Heart left ventricle (tissue), 16 donors: ENCODE measurements around the gene LPAR4. TPM values are rescaled to one million over a fixed set of nuclear protein-coding genes. Genes with fewer than 3 reads are reported as not detected.

ENCODE experiments used
- ATAC-seq, 4 donors: fragments of 200-7000 bp; cut with Tn5 transposase; one replicate each; pipeline ENCODE4 v1.9.1; 2020 to 2022; ENCODE audit warnings: moderate library complexity in 4 of 4, mild to moderate bottlenecking in 3 of 4, moderate number of reproducible peaks in 1 of 4
- DNase-seq, 5 donors: peaks; one replicate each; pipeline ENCODE4 v3.0.0-alpha.2; 2020
- H3K27ac ChIP-seq, 12 donors: fragments of 200-600 bp; sonication (generic) in 4 of 12; one replicate each; pipeline versions ENCODE4 v1.5.0 to v1.8.0; 2016 to 2022; ENCODE audit warnings: mild to moderate bottlenecking in 2 of 12
- H3K27me3 ChIP-seq, 9 donors: fragments of 200-600 bp; sonication (generic) in 2 of 9; one replicate each; pipeline versions ENCODE4 v1.5.1 to v1.8.0; 2016 to 2022; ENCODE audit warnings: mild to moderate bottlenecking in 3 of 9
- H3K36me3 ChIP-seq, 9 donors: fragments of 200-600 bp; sonication (generic) in 2 of 9; one replicate each; pipeline versions ENCODE4 v1.5.0 to v1.8.0; 2018 to 2022; ENCODE audit warnings: mild to moderate bottlenecking in 2 of 9
- H3K4me1 ChIP-seq, 12 donors: fragments of 200-600 bp; sonication (generic) in 4 of 12; one replicate each; pipeline versions ENCODE4 v1.5.0 to v1.8.0; 2016 to 2022; ENCODE audit warnings: mild to moderate bottlenecking in 3 of 12
- H3K4me3 ChIP-seq, 12 donors: fragments of 200-600 bp; sonication (generic) in 4 of 12; one replicate each; pipeline versions ENCODE4 v1.5.0 to v1.8.0; 2017 to 2022; ENCODE audit warnings: mild to moderate bottlenecking in 9 of 12, moderate library complexity in 4 of 12
- H3K9me3 ChIP-seq, 12 donors: fragments of 200-600 bp; sonication (generic) in 4 of 12; one replicate each; pipeline versions ENCODE4 v1.5.0 to v1.8.0; 2016 to 2022; ENCODE audit warnings: mild to moderate bottlenecking in 1 of 12
- CTCF ChIP-seq, 12 donors: fragments of 200-600 bp; sonication (generic) in 4 of 12; IDR thresholded peaks; one replicate each; pipeline versions ENCODE4 v1.5.0 to v1.8.0; 2018 to 2022; ENCODE audit warnings: antibody characterized with exemption in 12 of 12, mild to moderate bottlenecking in 5 of 12
- POLR2A ChIP-seq, 2 donors: fragments of 450-650 bp; IDR thresholded peaks; one replicate each; pipeline ENCODE4 v1.6.1; 2017; ENCODE audit warnings: antibody characterized with exemption in 2 of 2, mild to moderate bottlenecking in 2 of 2, moderate library complexity in 2 of 2
- WGBS, 4 donors: extraction: QIAGEN DNeasy Blood & Tissue Kit in 2 of 4; methylation state at CpG; one replicate each; pipeline versions ENCODE4 v1.1.5 to v1.1.7; 2013 to 2018; 5-methylcytosine and 5-hydroxymethylcytosine counted together
- intact Hi-C, 10 donors: fragments of 100-400 bp; cut with DNase I; formaldehyde crosslinking; loops; one replicate each; pipeline versions ENCODE4 v1.11.1 to v1.14.2; 2022
- long read RNA-seq, 3 donors: library from polyadenylated mRNA; unstranded; transcript quantifications; one replicate each; pipeline ENCODE4 v2.0.0, GENCODE V29; 2020 to 2021
- polyA plus RNA-seq, 2 donors: library from polyadenylated mRNA; stranded (reverse); fragments of 200-250 nt; gene quantifications; one replicate each; pipeline ENCODE4 v1.2.3, GENCODE V29; 2013
- total RNA-seq, 9 donors: library from RNA; depleted of rRNA in 2 of 9; stranded (reverse); fragments of >200 nt in 2 of 9; fragmentation: NEBNext Ultra II Directional in 3 of 9; extraction: Animal tissue kit (Norgen Biotek cat#: 25700) in 3 of 9; gene quantifications; one replicate each; pipeline versions ENCODE4 v1.1.0 to v1.2.4, GENCODE V29; 2016 to 2023
- donor health status: ischemic (EF 13 %, LVEDD 7.1; RV severe dilation, severe dysfunction).
- donor health status: healthy with polysubstance abuse.
- donor health status: DM: no; HTN: yes; CAD: no.
- donor health status: DM: no; HTN: no; CAD: no.
- donor health status: ischemic (EF 25% LVEDD 6.9; RV normal size, moderate dysfunction).
- donor health status: ischemic (EF 25% LVEDD 5.7; RV mildly dilated, moderate dysfunction).
- donor health status: healthy.
- donor health status: DM: yes; HTN: yes; CAD: no.
- donor health status: ischemic (EF 35%, LVEDD 5.7; RV mildly dilated, moderate dysfunction).
- donor health status: nonischemic (EF 11% LVEDD 7.7; RV severe dilation, severe dysfunction).
- donor health status: DM: yes; HTN: yes; CAD: no.
- donor health status: PGD.
- donor health status: ischemic (EF 29% LVEDD 5.4; RV normal size, mild dysfunction).
- donor health status: nonischemic (EF 23%, LVEDD 6.1; RV moderate dilation, normal function).

The LPAR4 gene
- total RNA-seq (under 1 TPM in 5 of 9 donors, not detected in 4; 0.16 to 0.52 (median 0.23) TPM), polyA plus RNA-seq (under 1 TPM; 0.21 to 0.30 TPM)
- long read RNA-seq, donor 1, result 0 reads
- long read RNA-seq, donor 2, result 0 reads
- long read RNA-seq, donor 3, result 0 reads

GRCh38 chrX:78747489-78747888 lies at the start of gene LPAR4:
LPAR4 (plus strand) TSS chrX:78747720; CDS start chrX:78754870, 7,150 bp downstream.
- H3K36me3 ChIP-seq, result no peaks in the 10 kb centered on the region
- TF ChIP-seq POLR2A (IDR thresholded peaks at IDR 0.05) (no peak), CTCF (IDR thresholded peaks at IDR 0.05) (no peak)
- DNase-seq (peak in 2 of 5 donors; percentile 6 to 17), ATAC-seq (peak in 2 of 4 donors; percentile 53 to 62)
- peak within 1 kb of the TSS in 1 of 12 donors; percentile 9 for H3K27ac ChIP-seq
- peaks cover 0 to 9% (median 0%) of the 10 kb centered on the region in 12 donors for H3K4me1 ChIP-seq
- H3K27me3 ChIP-seq, result peaks cover 0 to 5% (median 0%) of the 10 kb centered on the region in 9 donors
- WGBS, 4 donors, result 10 to 29% (median 18%) methylated on average over 9 of the region's 9 CpGs
- H3K9me3 ChIP-seq, result no peaks in the 10 kb centered on the region
- H3K4me3 ChIP-seq, result peak within 1 kb of the TSS in 10 of 12 donors; percentile 9 to 54 (median 34)
- intact Hi-C loops, result no loop called here

- DNase-seq (no peak), ATAC-seq (no peak)
- Histone ChIP-seq H3K27ac (no peak overlapping the region), H3K4me3 (no peak overlapping the region), H3K27me3 (no peaks in the 10 kb centered on the region), H3K36me3 (no peaks in the 10 kb centered on the region), H3K9me3 (no peaks in the 10 kb centered on the region), H3K4me1 (no peaks in the 10 kb centered on the region)
- 22 to 52% (median 40%) methylated on average over 2 of the region's 2 CpGs for WGBS, 4 donors
- intact Hi-C loops, result no loop called here
- TF ChIP-seq CTCF (IDR thresholded peaks at IDR 0.05), result no peak
- TF ChIP-seq POLR2A (IDR thresholded peaks at IDR 0.05), result no peak
Measured at GRCh38 chrX:78706071-78706470, 41.4 kb upstream of the LPAR4 start.

GRCh38 chrX:78708262-78708661 lies 39.3 kb upstream of the LPAR4 start:
- ATAC-seq (no peak), DNase-seq (peak in 1 of 5 donors; percentile 9)
- H3K27ac ChIP-seq, result no peak overlapping the region
- H3K4me3 ChIP-seq, result no peak overlapping the region
- 25 to 32% (median 28%) methylated on average over 2 of the region's 2 CpGs for WGBS, 4 donors
- no peaks in the 10 kb centered on the region for H3K4me1 ChIP-seq
- H3K9me3 ChIP-seq, result no peaks in the 10 kb centered on the region
- intact Hi-C loops, result no loop called here
- H3K36me3 ChIP-seq, result no peaks in the 10 kb centered on the region
- H3K27me3 ChIP-seq, result no peaks in the 10 kb centered on the region
- TF ChIP-seq CTCF (IDR thresholded peaks at IDR 0.05) (peak in 6 of 12 donors; percentile 10 to 34 (median 20)), POLR2A (IDR thresholded peaks at IDR 0.05) (no peak)

GRCh38 chrX:78708816-78709215 lies 38.7 kb upstream of the LPAR4 start:
- no peak for ATAC-seq

More at GRCh38 chrX:78708816-78709215, 38.7 kb upstream of the LPAR4 start:
- Histone ChIP-seq H3K36me3 (no peaks in the 10 kb centered on the region), H3K27me3 (no peaks in the 10 kb centered on the region), H3K4me1 (no peaks in the 10 kb centered on the region), H3K9me3 (no peaks in the 10 kb centered on the region), H3K4me3 (no peak overlapping the region), H3K27ac (no peak overlapping the region)
- WGBS, 4 donors, result 39 to 77% (median 55%) methylated on average over 2 of the region's 2 CpGs
- intact Hi-C loops, result no loop called here
- TF ChIP-seq CTCF (IDR thresholded peaks at IDR 0.05) (no peak), POLR2A (IDR thresholded peaks at IDR 0.05) (no peak)
- DNase-seq, result no peak
